C1 segment of cervical spinal cord (tissue), 14 donors: ENCODE results near the gene MRAP.

Experiments
- DNase-seq, 14 donors: peaks; one replicate each; lab custom pipeline; 2025; lab: John Stamatoyannopoulos, UW

MRAP gene

GRCh38 chr21:32347977-32348376 is 49.3 kb downstream of the MRAP start:
- no peak for DNase-seq

GRCh38 chr21:32348604-32349332 is 50.1 kb downstream of the MRAP start:
- DNase-seq: no peak

GRCh38 chr21:32349333-32349944 is 50.8 kb downstream of the MRAP start:
- DNase-seq: no peak

GRCh38 chr21:32350211-32350980 is 51.7 kb downstream of the MRAP start:
- DNase-seq: no peak

GRCh38 chr21:32350981-32351380 is 52.3 kb downstream of the MRAP start:
- no peak for DNase-seq

GRCh38 chr21:32351428-32351827 is 52.8 kb downstream of the MRAP start:
- no peak for DNase-seq

- no peak for DNase-seq
These were observed 53.9 kb downstream of the MRAP start for GRCh38 chr21:32352526-32352925.

GRCh38 chr21:32353002-32353711 is 54.5 kb downstream of the MRAP start:
- no peak for DNase-seq

GRCh38 chr21:32356874-32357395 is 58.3 kb downstream of the MRAP start:
- no peak for DNase-seq

GRCh38 chr21:32359719-32360260 is 61.1 kb downstream of the MRAP start:
- no peak for DNase-seq

- no peak for DNase-seq
These were observed 61.8 kb downstream of the MRAP start for GRCh38 chr21:32360401-32360975.
